Adrenal gland (tissue), 12 donors: Measurements from ENCODE around the gene LHFPL6. TPM values are rescaled to one million over a fixed set of nuclear protein-coding genes. Genes with fewer than 3 reads are reported as not detected.

Experiments used
- DNase-seq, 7 donors: peaks; one replicate each; pipeline ENCODE4 v3.0.0-alpha.2; 2019 to 2020
- H3K27ac ChIP-seq, 5 donors: fragments of 200-600 bp; sonication (generic) in 4 of 5; 1 replicate in 3 of 5; 2 replicates in 2 of 5; pipeline versions ENCODE4 v1.5.1 to v1.8.0; 2016 to 2020; ENCODE audit warnings: mild to moderate bottlenecking in 1 of 5
- H3K27me3 ChIP-seq: fragments of 200-600 bp; 2 replicates; pipeline ENCODE4 v1.8.0; 2021
- H3K36me3 ChIP-seq, 2 donors: fragments of 200-600 bp; replicated peaks in 1 of 2; 1 replicate in 1 of 2; 2 replicates in 1 of 2; pipeline versions ENCODE4 v1.5.1 to v1.8.0; 2018 to 2022
- H3K4me1 ChIP-seq, 2 donors: fragments of 200-600 bp; replicated peaks in 1 of 2; 1 replicate in 1 of 2; 2 replicates in 1 of 2; pipeline versions ENCODE4 v1.5.1 to v1.8.0; 2018 to 2021
- H3K4me3 ChIP-seq, 4 donors: fragments of 200-600 bp; sonication (generic) in 3 of 4; one replicate each; pipeline ENCODE4 v1.5.1; 2016 to 2018
- H3K9me3 ChIP-seq, 3 donors: fragments of 200-600 bp; sonication (generic) in 1 of 3; replicated peaks in 1 of 3; 1 replicate in 2 of 3; 2 replicates in 1 of 3; pipeline versions ENCODE4 v1.5.1 to v1.8.0; 2016 to 2021
- POLR2A ChIP-seq, 2 donors: fragments of 450-650 bp; IDR thresholded peaks; one replicate each; pipeline ENCODE4 v1.6.1; 2017; ENCODE audit warnings: antibody characterized with exemption in 2 of 2, mild to moderate bottlenecking in 2 of 2, moderate library complexity in 1 of 2
- WGBS, 4 donors: extraction: QIAGEN DNeasy Blood & Tissue Kit in 2 of 4; methylation state at CpG; one replicate each; pipeline versions ENCODE4 v1.1.5 to v1.1.7; 2013 to 2017; 5-methylcytosine and 5-hydroxymethylcytosine counted together
- intact Hi-C, 2 donors: fragments of 100-400 bp; cut with DNase I; formaldehyde crosslinking; loops; one replicate each; pipeline versions ENCODE4 v1.14.1 to v1.15.0; 2022 to 2023
- polyA plus RNA-seq, 3 donors: library from polyadenylated mRNA; stranded (reverse); fragments of 200-250 nt in 2 of 3; fragments of 350-450 nt in 1 of 3; fragmentation: Illumina TruSeq in 1 of 3; extraction: RNeasy Lipid Tissue Mini Kit (QIAGEN cat#74804) in 1 of 3; gene quantifications; one replicate each; pipeline ENCODE4 v1.2.3, GENCODE V29; 2013 to 2014
- total RNA-seq, 9 donors: library from RNA; depleted of rRNA in 4 of 9; stranded (reverse); fragments of >200 nt in 4 of 9; fragments of 120-200 nt in 1 of 9; fragmentation: NEBNext Ultra II Directional in 1 of 9; extraction: Animal tissue kit (Norgen Biotek cat#: 25700) in 1 of 9; gene quantifications; one replicate each; pipeline versions ENCODE4 v1.1.0 to v1.2.4, GENCODE V29; 2013 to 2023
- TF ChIP-seq, protein P1 (sequence below), 6 experiments: fragments of 450-650 bp in 4 of 6; fragments of 200-600 bp in 2 of 6; sonication (generic) in 1 of 6; IDR thresholded peaks; 1 replicate in 5 of 6; 2 replicates in 1 of 6; pipeline versions ENCODE4 v1.5.1 to v1.8.0; 2016 to 2021; ENCODE audit warnings: antibody characterized with exemption in 6 of 6, mild to moderate bottlenecking in 2 of 6, moderate library complexity in 1 of 6
- donor health status: healthy with polysubstance abuse.
- donor health status: Bipolar disorder and iron deficiency.
- donor health status: DM: yes; HTN: yes; CAD: no.
- donor health status: DM: no; HTN: no; CAD: no.
- donor health status: DM: no; HTN: no; CAD: no.
- donor health status: DM: yes; HTN: yes; CAD: no.

LHFPL6 gene
- total and polyA plus RNA-seq, 12 donors: 28.9 to 113 (median 46.6) TPM

DNA sequence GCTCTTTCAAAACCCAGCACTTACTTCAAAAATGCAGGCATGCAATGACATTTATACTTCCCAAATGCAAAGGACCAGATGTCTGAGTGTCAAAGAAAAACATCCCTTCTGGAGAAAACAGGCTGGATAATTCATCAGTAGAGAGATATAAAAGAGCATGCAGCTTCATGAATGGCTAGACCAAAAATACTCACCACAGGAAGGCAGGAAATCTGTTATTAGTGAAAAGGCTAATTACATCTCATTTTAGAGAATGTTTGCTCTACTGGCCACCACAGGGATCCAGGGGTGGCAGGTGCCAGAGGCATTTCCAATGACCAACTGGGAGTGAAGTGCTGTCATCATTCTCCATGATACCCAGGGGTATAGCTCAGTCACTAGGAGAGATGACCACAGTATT is 106.5 kb downstream of the LHFPL6 start:
- TF ChIP-seq, protein P1, sequence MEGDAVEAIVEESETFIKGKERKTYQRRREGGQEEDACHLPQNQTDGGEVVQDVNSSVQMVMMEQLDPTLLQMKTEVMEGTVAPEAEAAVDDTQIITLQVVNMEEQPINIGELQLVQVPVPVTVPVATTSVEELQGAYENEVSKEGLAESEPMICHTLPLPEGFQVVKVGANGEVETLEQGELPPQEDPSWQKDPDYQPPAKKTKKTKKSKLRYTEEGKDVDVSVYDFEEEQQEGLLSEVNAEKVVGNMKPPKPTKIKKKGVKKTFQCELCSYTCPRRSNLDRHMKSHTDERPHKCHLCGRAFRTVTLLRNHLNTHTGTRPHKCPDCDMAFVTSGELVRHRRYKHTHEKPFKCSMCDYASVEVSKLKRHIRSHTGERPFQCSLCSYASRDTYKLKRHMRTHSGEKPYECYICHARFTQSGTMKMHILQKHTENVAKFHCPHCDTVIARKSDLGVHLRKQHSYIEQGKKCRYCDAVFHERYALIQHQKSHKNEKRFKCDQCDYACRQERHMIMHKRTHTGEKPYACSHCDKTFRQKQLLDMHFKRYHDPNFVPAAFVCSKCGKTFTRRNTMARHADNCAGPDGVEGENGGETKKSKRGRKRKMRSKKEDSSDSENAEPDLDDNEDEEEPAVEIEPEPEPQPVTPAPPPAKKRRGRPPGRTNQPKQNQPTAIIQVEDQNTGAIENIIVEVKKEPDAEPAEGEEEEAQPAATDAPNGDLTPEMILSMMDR (IDR thresholded peaks at IDR 0.05): no peak
- no peak for TF ChIP-seq POLR2A (IDR thresholded peaks at IDR 0.05)
- Histone ChIP-seq H3K4me1 (no peaks in the 10 kb centered on the region), H3K9me3 (no peaks in the 10 kb centered on the region), H3K4me3 (no peak overlapping the region), H3K36me3 (no peaks in the 10 kb centered on the region), H3K27ac (no peak overlapping the region), H3K27me3 (no peaks in the 10 kb centered on the region)
- intact Hi-C loops: no loop called here
- DNase-seq: no peak

DNA sequence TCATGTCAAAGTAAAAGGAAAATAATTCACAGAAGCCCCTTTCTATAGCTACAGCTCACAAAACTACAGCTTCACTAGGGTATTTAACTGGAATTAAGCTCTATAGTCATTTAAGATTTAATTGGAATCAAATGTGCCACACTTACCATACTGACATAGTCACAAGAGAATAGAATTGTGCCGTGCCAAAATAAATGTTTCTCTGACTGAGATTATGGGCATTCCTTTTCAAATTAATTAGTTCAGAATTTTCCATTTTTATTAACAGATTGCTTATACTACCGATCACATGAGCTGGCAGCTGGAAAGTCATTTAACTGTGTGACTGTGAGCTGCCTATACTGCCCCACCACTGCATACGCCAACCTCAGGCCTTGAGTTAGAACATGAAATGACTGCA is 108.4 kb downstream of the LHFPL6 start:
- no peaks in the 10 kb centered on the region for H3K36me3 ChIP-seq
- H3K9me3 ChIP-seq: no peaks in the 10 kb centered on the region
- no peaks in the 10 kb centered on the region for H3K4me1 ChIP-seq
- intact Hi-C loops: no loop called here
- H3K27ac ChIP-seq: no peak overlapping the region
- TF ChIP-seq POLR2A (IDR thresholded peaks at IDR 0.05): no peak
- TF ChIP-seq, protein P1 (IDR thresholded peaks at IDR 0.05): no peak
- H3K27me3 ChIP-seq: no peaks in the 10 kb centered on the region
- DNase-seq: no peak
- 88 to 92% (median 89%) methylated on average over 3 of the region's 3 CpGs for WGBS, 4 donors
- no peak overlapping the region for H3K4me3 ChIP-seq

DNA sequence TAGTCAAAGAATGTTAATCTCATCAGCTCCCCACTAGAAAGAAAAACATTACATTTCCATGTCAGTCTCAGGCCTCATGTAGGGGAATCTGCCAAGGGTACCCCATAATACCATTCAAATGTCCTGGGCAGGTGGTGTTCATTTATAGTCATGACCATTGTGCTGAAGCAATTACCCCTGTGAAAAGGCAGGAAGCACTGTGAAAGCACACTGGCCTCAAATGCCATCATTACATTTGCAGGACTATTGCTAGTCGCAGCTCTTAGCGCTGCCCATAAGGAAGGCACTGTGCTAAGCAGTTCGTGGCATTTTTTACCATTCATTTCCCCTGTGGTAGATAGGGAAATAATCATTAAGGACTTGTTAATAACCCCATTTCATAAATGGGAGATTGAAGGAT is 109.0 kb downstream of the LHFPL6 start:
- Histone ChIP-seq H3K9me3 (no peaks in the 10 kb centered on the region), H3K4me3 (no peak overlapping the region), H3K4me1 (no peaks in the 10 kb centered on the region), H3K27me3 (no peaks in the 10 kb centered on the region), H3K36me3 (no peaks in the 10 kb centered on the region), H3K27ac (no peak overlapping the region)
- 73 to 83% (median 80%) methylated on average over 3 of the region's 3 CpGs for WGBS, 4 donors
- intact Hi-C loops: no loop called here
- no peak for DNase-seq
- no peak for TF ChIP-seq POLR2A (IDR thresholded peaks at IDR 0.05)
- TF ChIP-seq, protein P1 (IDR thresholded peaks at IDR 0.05): no peak

DNA sequence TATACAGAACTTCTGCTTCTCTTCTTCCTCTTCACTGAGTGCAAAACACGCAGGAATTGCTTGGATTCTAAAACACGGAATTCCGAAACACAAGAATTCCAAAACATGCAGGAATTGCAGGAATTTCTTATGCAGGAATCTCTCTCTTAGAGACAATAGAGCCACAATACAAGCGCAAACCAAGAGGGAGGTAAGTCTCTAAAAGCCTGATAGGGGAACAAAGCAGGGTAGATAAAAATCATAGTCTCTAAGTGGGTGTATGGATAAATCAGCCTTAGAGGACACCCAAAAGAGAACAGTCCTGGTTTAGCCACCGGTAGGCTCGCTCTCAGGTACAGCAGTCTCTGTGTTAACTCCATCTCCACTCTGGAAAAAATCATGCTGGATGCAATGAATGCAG is 112.9 kb downstream of the LHFPL6 start:
- no peak for DNase-seq
- Histone ChIP-seq H3K4me1 (no peaks in the 10 kb centered on the region), H3K4me3 (no peak overlapping the region), H3K9me3 (no peaks in the 10 kb centered on the region), H3K27me3 (no peaks in the 10 kb centered on the region), H3K27ac (no peak overlapping the region), H3K36me3 (no peaks in the 10 kb centered on the region)
- no peak for TF ChIP-seq POLR2A (IDR thresholded peaks at IDR 0.05)
- TF ChIP-seq, protein P1 (IDR thresholded peaks at IDR 0.05): no peak
- intact Hi-C loops: no loop called here
- 71 to 79% (median 75%) methylated on average over 6 of the region's 6 CpGs for WGBS, 4 donors
